HEK293 (cell line): ENCODE results near the gene FBRSL1.

Source experiments
- CTCF ChIP-seq: fragments of 450-650 bp; formaldehyde crosslinking; IDR thresholded peaks from 2 replicates; pipeline ENCODE4 v1.5.1; 2016; ENCODE audit warnings: missing biosample characterization, missing genetic modification characterization
- ZNF513 ChIP-seq: fragments of 450-650 bp; IDR thresholded peaks from 2 replicates; pipeline ENCODE4 v1.5.1; 2018; ENCODE audit warnings: missing biosample characterization, missing genetic modification characterization
- ZNF530 ChIP-seq: fragments of 450-650 bp; formaldehyde crosslinking; IDR thresholded peaks from 2 replicates; pipeline ENCODE4 v1.5.1; 2016; ENCODE audit warnings: low read depth, missing biosample characterization, missing genetic modification characterization
- ZNF561 ChIP-seq: fragments of 450-650 bp; IDR thresholded peaks from 2 replicates; pipeline ENCODE4 v1.5.1; 2018; ENCODE audit warnings: missing biosample characterization, missing genetic modification characterization, borderline replicate concordance

GRCh38 chr12:132450418-132451171 lies 39.4 kb upstream of the FBRSL1 start:
- TF ChIP-seq ZNF513 (tag by site-specific recombination): no peak
- no peak for TF ChIP-seq CTCF
- TF ChIP-seq ZNF561 (tag by site-specific recombination): no peak
- TF ChIP-seq ZNF530: no peak
